ENCODE measurements around the gene ST6GALNAC2.
"Not testable (repeated sequence)": the region's sequence is repeated elsewhere in the genome, so short reads cannot be mapped to it uniquely, and the experiment has no call there.

Gene ST6GALNAC2

GRCh38 chr17:76524598-76525512 is 60.8 kb downstream of the ST6GALNAC2 start:
- DNase-seq, result no peak

- peak; percentile 85 for DNase-seq
These were observed 62.3 kb downstream of the ST6GALNAC2 start for GRCh38 chr17:76523084-76524037.

GRCh38 chr17:76521683-76522082 is 64.0 kb downstream of the ST6GALNAC2 start:
- DNase-seq, result not testable (repeated sequence)

DNA sequence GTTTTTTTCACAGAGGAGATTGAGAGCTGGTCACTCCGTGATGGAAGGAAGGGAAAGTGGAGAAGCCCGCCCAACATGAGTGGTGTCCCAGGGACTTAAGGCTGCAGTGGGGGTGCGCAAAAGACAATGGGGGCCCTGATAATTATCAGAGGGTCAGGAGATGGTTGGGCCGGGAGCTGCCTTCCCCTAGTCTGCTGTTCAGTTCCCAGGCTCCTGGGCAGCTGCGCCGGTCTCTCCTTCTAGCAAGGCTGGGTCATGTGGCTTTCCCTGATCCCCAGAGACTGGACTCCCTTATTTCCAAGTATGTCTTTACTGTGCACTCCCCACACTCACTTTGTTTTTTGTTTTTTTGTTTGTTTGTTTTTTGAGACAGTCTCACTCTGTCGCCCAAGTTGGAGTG is 64.4 kb downstream of the ST6GALNAC2 start:
- DNase-seq, result no peak

GRCh38 chr17:76519048-76519966 is 66.4 kb downstream of the ST6GALNAC2 start:
- DNase-seq, result no peak

- DNase-seq, result no peak
These were observed 68.0 kb downstream of the ST6GALNAC2 start for GRCh38 chr17:76517638-76518038.
